IMR-90 (cell line): Measurements from ENCODE around the gene B4GALT1. TPM values are rescaled to one million over a fixed set of nuclear protein-coding genes. Genes with fewer than 3 reads are reported as not detected.

ENCODE experiments used
- ATAC-seq: fragments of 200-7000 bp; cut with Tn5 transposase; 2 replicates; pipeline ENCODE4 v1.9.1; 2020; ENCODE audit warnings: low read depth, mild to moderate bottlenecking, moderate library complexity
- BruUV-seq: library from RNA; stranded (reverse); fragments of 400-500 nt; replicated peaks from 2 replicates; lab custom pipeline; 2021; lab: Mats Ljungman, UMichigan
- CTCF ChIA-PET: fragments of 300-600 bp; formaldehyde crosslinking; extraction: SDS; loops from one replicate; lab custom pipeline; 2021; ENCODE audit warnings: antibody characterized with exemption; lab: Yijun Ruan, JAX
- POLR2A ChIA-PET: fragments of 300-600 bp; sonication (Branson Sonifier 250); formaldehyde crosslinking; loops from one replicate; lab custom pipeline; 2022; ENCODE audit warnings: antibody characterized with exemption; ENCODE audit not compliant: unreplicated experiment; lab: Charles Lee
- DNase-seq: peaks from one replicate; pipeline ENCODE4 v3.0.0; 2013
- H2AFZ ChIP-seq: replicated peaks from 2 replicates; pipeline ENCODE3; 2013; ENCODE audit warnings: low read length, mild to moderate bottlenecking; ENCODE audit not compliant: poor library complexity
- H2AK5ac ChIP-seq: 2 replicates; pipeline ENCODE4 v1.6.1; 2013; ENCODE audit warnings: low read depth, low read length, inconsistent platforms
- H2AK9ac ChIP-seq: replicated peaks from 2 replicates; pipeline ENCODE3; 2013; ENCODE audit warnings: mild to moderate bottlenecking, low read depth, low read length, moderate library complexity; ENCODE audit not compliant: poor library complexity
- H2BK120ac ChIP-seq: 2 replicates; pipeline ENCODE4 v1.6.1; 2013; ENCODE audit warnings: low read depth, low read length, inconsistent platforms
- H2BK15ac ChIP-seq: 3 replicates; pipeline ENCODE4 v1.6.1; 2013; ENCODE audit warnings: low read depth, low read length, inconsistent platforms
- H2BK20ac ChIP-seq: 2 replicates; pipeline ENCODE4 v1.6.1; 2013; ENCODE audit warnings: low read depth, mild to moderate bottlenecking, inconsistent platforms, low read length, moderate library complexity
- H2BK5ac ChIP-seq: 2 replicates; pipeline ENCODE4 v1.6.1; 2013; ENCODE audit warnings: mild to moderate bottlenecking, low read depth, low read length, inconsistent platforms; ENCODE audit not compliant: poor library complexity, severe bottlenecking
- H3K14ac ChIP-seq: replicated peaks from 2 replicates; pipeline ENCODE4 v1.6.1; 2013; ENCODE audit warnings: low read depth, low read length, inconsistent platforms
- H3K18ac ChIP-seq: 2 replicates; pipeline ENCODE4 v1.6.1; 2013; ENCODE audit warnings: low read depth, low read length, control low read depth
- H3K23ac ChIP-seq: 2 replicates; pipeline ENCODE4 v1.6.1; 2013; ENCODE audit warnings: low read depth, low read length, inconsistent platforms
- H3K27ac ChIP-seq: 2 replicates; pipeline ENCODE4 v1.5.1; 2013; ENCODE audit warnings: mild to moderate bottlenecking, control low read depth, low read length; ENCODE audit not compliant: insufficient read depth
- H3K27me3 ChIP-seq: 2 replicates; pipeline ENCODE4 v1.6.1; 2013; ENCODE audit warnings: low read length; ENCODE audit not compliant: control insufficient read depth, insufficient read depth
- H3K36me3 ChIP-seq: 2 replicates; pipeline ENCODE4 v1.6.1; 2013; ENCODE audit warnings: low read length, mixed read lengths; ENCODE audit not compliant: control insufficient read depth, insufficient read depth
- H3K4ac ChIP-seq: 2 replicates; pipeline ENCODE4 v1.6.1; 2013; ENCODE audit warnings: low read depth, low read length, inconsistent platforms
- H3K4me1 ChIP-seq: 2 replicates; pipeline ENCODE4 v1.6.1; 2013; ENCODE audit warnings: low read length, mixed read lengths; ENCODE audit not compliant: control insufficient read depth, insufficient read depth
- H3K4me2 ChIP-seq: 2 replicates; pipeline ENCODE4 v1.6.1; 2013; ENCODE audit warnings: low read depth, mild to moderate bottlenecking, control low read depth, low read length, moderate library complexity
- H3K4me3 ChIP-seq: 2 replicates; pipeline ENCODE4 v1.5.1; 2013; ENCODE audit warnings: low read depth, mild to moderate bottlenecking, control low read depth, low read length, moderate library complexity; ENCODE audit not compliant: insufficient read depth
- H3K56ac ChIP-seq: 2 replicates; pipeline ENCODE4 v1.6.1; 2013; ENCODE audit warnings: low read length, inconsistent platforms; ENCODE audit not compliant: insufficient read depth; ENCODE audit errors: extremely low read depth
- H3K79me1 ChIP-seq, 2 experiments: 2 replicates each; pipeline ENCODE4 v1.6.1; 2013; ENCODE audit warnings: low read length in 2 of 2, inconsistent platforms in 1 of 2, low read depth in 1 of 2
- H3K9ac ChIP-seq: 2 replicates; pipeline ENCODE4 v1.6.1; 2013; ENCODE audit warnings: low read depth, low read length, control low read depth
- H3K9me1 ChIP-seq: 2 replicates; pipeline ENCODE4 v1.6.1; 2013; ENCODE audit warnings: low read length, inconsistent platforms; ENCODE audit not compliant: insufficient read depth
- H3K9me3 ChIP-seq: 2 replicates; pipeline ENCODE4 v1.6.1; 2013; ENCODE audit warnings: low read length; ENCODE audit not compliant: control insufficient read depth, insufficient read depth
- H4K20me1 ChIP-seq: 2 replicates; pipeline ENCODE4 v1.6.1; 2013; ENCODE audit warnings: low read length, inconsistent platforms; ENCODE audit not compliant: insufficient read depth
- H4K5ac ChIP-seq: 2 replicates; pipeline ENCODE4 v1.6.1; 2013; ENCODE audit warnings: mild to moderate bottlenecking, low read depth, low read length, control low read depth
- H4K8ac ChIP-seq, 2 experiments: 2 replicates each; pipeline ENCODE4 v1.6.1; 2013; ENCODE audit warnings: low read depth in 2 of 2, low read length in 2 of 2, control low read depth in 1 of 2, inconsistent platforms in 1 of 2
- H4K91ac ChIP-seq: 2 replicates; pipeline ENCODE4 v1.6.1; 2013; ENCODE audit warnings: low read depth, low read length, inconsistent platforms; ENCODE audit not compliant: insufficient read depth
- BHLHE40 ChIP-seq: fragments of 150-350 bp; IDR thresholded peaks from 2 replicates; pipeline ENCODE4 v1.6.1; 2016; ENCODE audit warnings: mild to moderate bottlenecking, low read depth, low read length
- CEBPB ChIP-seq: IDR thresholded peaks from 2 replicates; pipeline ENCODE4 v1.6.1; 2012; ENCODE audit warnings: low read depth, low read length, improper control_type of control experiment
- CTCF ChIP-seq: conservative IDR thresholded peaks from 2 replicates; pipeline ENCODE4 v1.5.1; 2012; ENCODE audit warnings: mild to moderate bottlenecking, low read depth, low read length, improper control_type of control experiment
- FOS ChIP-seq: fragments of 150-350 bp; IDR thresholded peaks from 2 replicates; pipeline ENCODE4 v1.6.1; 2016; ENCODE audit warnings: low read depth, low read length
- MAFK ChIP-seq: IDR thresholded peaks from 2 replicates; pipeline ENCODE4 v1.6.1; 2012; ENCODE audit warnings: low read depth, low read length, improper control_type of control experiment
- MAZ ChIP-seq: IDR thresholded peaks from 2 replicates; pipeline ENCODE4 v1.6.1; 2012; ENCODE audit warnings: low read depth, mild to moderate bottlenecking, low read length, improper control_type of control experiment, moderate library complexity, borderline replicate concordance
- MXI1 ChIP-seq: IDR thresholded peaks from 2 replicates; pipeline ENCODE4 v1.6.1; 2012; ENCODE audit warnings: low read depth, mild to moderate bottlenecking, low read length, moderate library complexity, borderline replicate concordance
- RAD21 ChIP-seq: IDR thresholded peaks from 2 replicates; pipeline ENCODE4 v1.6.1; 2012; ENCODE audit warnings: low read length, improper control_type of control experiment
- RCOR1 ChIP-seq: IDR thresholded peaks from 2 replicates; pipeline ENCODE4 v1.6.1; 2012; ENCODE audit warnings: mild to moderate bottlenecking, low read length, improper control_type of control experiment; ENCODE audit not compliant: insufficient replicate concordance
- SMC3 ChIP-seq: fragments of 150-350 bp; IDR thresholded peaks from 2 replicates; pipeline ENCODE4 v1.6.1; 2016; ENCODE audit warnings: low read depth, mild to moderate bottlenecking, antibody characterized with exemption, low read length, moderate library complexity
- USF2 ChIP-seq: fragments of 150-350 bp; IDR thresholded peaks from 2 replicates; pipeline ENCODE4 v1.6.1; 2017; ENCODE audit warnings: mild to moderate bottlenecking, antibody characterized with exemption, low read length, low read depth
- WGBS, 2 experiments: methylation state at CpG; one replicate each; pipeline versions ENCODE4 v1.1.5 to v1.1.7; 2013; ENCODE audit warnings: missing lambda C conversion rate in 2 of 2; ENCODE audit not compliant: insufficient read length in 1 of 2; ENCODE audit errors: extremely low coverage in 2 of 2; 5-methylcytosine and 5-hydroxymethylcytosine counted together
- dilution Hi-C: fragments of 300-500 bp; cut with HindIII; formaldehyde crosslinking; loops from one replicate; pipeline ENCODE4 v1.14.3; 2018; ENCODE audit warnings: low sequenced_read_pairs; ENCODE audit not compliant: unreplicated experiment
- in situ Hi-C: fragments of 300-500 bp; cut with MboI; formaldehyde crosslinking; loops from 3 replicates; pipeline ENCODE4 v1.14.3; 2019; ENCODE audit warnings: low sequenced_read_pairs, inconsistent platforms, mixed read lengths
- intact Hi-C: fragments of 100-400 bp; cut with micrococcal nuclease; formaldehyde crosslinking; loops from 2 replicates; pipeline ENCODE4 v1.10.0; 2022
- polyA plus RNA-seq, 3 experiments: library from polyadenylated mRNA; depleted of rRNA; stranded (reverse); fragments of >200 nt; gene quantifications; 2 replicates each; pipeline ENCODE4 v1.2.3, GENCODE V29; 2012; ENCODE audit warnings: low replicate concordance in 1 of 3
- total RNA-seq: library from RNA; depleted of rRNA; stranded (reverse); fragments of >200 nt; gene quantifications from 2 replicates; pipeline ENCODE4 v1.2.3, GENCODE V29; 2012

Gene B4GALT1
- total and polyA plus RNA-seq, 2 of the 4 experiments (the other 2 are of a cell fraction): 8.8 to 37.8 TPM

- TF ChIP-seq USF2: no peak
Observed at GRCh38 chr9:33082538-33083326, 84.4 kb downstream of the B4GALT1 start (continued).

- no peak overlapping the region for H2BK120ac ChIP-seq
- POLR2A ChIA-PET: no interaction called here
- H2AFZ ChIP-seq: no peak overlapping the region
- no peak overlapping the region for H4K91ac ChIP-seq
- H3K18ac ChIP-seq: no peak overlapping the region
- H2BK20ac ChIP-seq: no peak overlapping the region
- ATAC-seq (no peak), DNase-seq (no peak)
- intact Hi-C loops: no loop called here
- no peak overlapping the region for H3K9ac ChIP-seq
- H2AK9ac ChIP-seq: no peak overlapping the region
- H3K4ac ChIP-seq: no peak overlapping the region
- H4K8ac ChIP-seq: no peak overlapping the region
- no peak overlapping the region for H2BK5ac ChIP-seq
- CTCF ChIA-PET: interaction anchor here (0.5 to 0.8 kb wide), 2 partner anchors 15 to 144 kb away, joined by 6 to 8 read pairs; no protein-coding TSS in a partner anchor
- H2BK15ac ChIP-seq: no peak overlapping the region
- H3K9me3 ChIP-seq: no peaks in the 10 kb centered on the region
- H3K4me2 ChIP-seq: no peak overlapping the region
- BruUV-seq: no TSS peak
- dilution Hi-C loops: no loop called here
- in situ Hi-C loops: loop anchor here (5.0 kb wide), 2 partner anchors 85 to 145 kb away; partner anchors contain the start of gene B4GALT1
- no peaks in the 10 kb centered on the region; the same call in 1 of the 2 replicates for H3K9me1 ChIP-seq
- H2AK5ac ChIP-seq: no peak overlapping the region
- no peak overlapping the region for H4K5ac ChIP-seq
- H3K36me3 ChIP-seq: no peaks in the 10 kb centered on the region
- WGBS, 2 experiments: 70% methylated on average over 4 of the region's 5 CpGs; no CpG with 5 or more reads in 1 of the 2 experiments
- no peaks in the 10 kb centered on the region for H3K79me1 ChIP-seq
- H3K56ac ChIP-seq: no peak overlapping the region
- no peak overlapping the region for H3K4me3 ChIP-seq
- H3K4me1 ChIP-seq: no peaks in the 10 kb centered on the region
- H4K20me1 ChIP-seq: no peaks in the 10 kb centered on the region
- H3K23ac ChIP-seq: no peak overlapping the region
- no peak overlapping the region for H3K27ac ChIP-seq
- no peaks in the 10 kb centered on the region for H3K27me3 ChIP-seq
- no peak overlapping the region for H3K14ac ChIP-seq
- no peak for TF ChIP-seq MXI1
- no peak for TF ChIP-seq CEBPB
- no peak for TF ChIP-seq BHLHE40
- TF ChIP-seq FOS: no peak
- TF ChIP-seq USF2: no peak
- no peak for TF ChIP-seq MAZ
- no peak for TF ChIP-seq CTCF
- no peak for TF ChIP-seq RCOR1
- TF ChIP-seq RAD21: no peak
- no peak for TF ChIP-seq MAFK
- no peak for TF ChIP-seq SMC3
Observed at GRCh38 chr9:33082128-33082527, 85.0 kb downstream of the B4GALT1 start.
